GM23338 (cell line): ENCODE data around the gene EFCC1.

Experiments used
- CTCF ChIP-seq, 2 experiments: fragments of 200-600 bp in 1 of 2; sonication (generic) in 1 of 2; conservative IDR thresholded peaks; 2 replicates each; pipeline versions ENCODE4 v1.5.1 to v1.6.1; 2016 to 2017; ENCODE audit warnings: antibody characterized with exemption in 2 of 2, low read depth in 2 of 2, mild to moderate bottlenecking in 2 of 2, moderate library complexity in 1 of 2
- EZH2 ChIP-seq: fragments of 200-600 bp; sonication (generic); IDR thresholded peaks from one replicate; pipeline ENCODE4 v1.8.0; 2017; ENCODE audit warnings: antibody characterized with exemption, mild to moderate bottlenecking, low read depth; ENCODE audit not compliant: unreplicated experiment
- EZH2phosphoT487 ChIP-seq: fragments of 200-600 bp; sonication (generic); IDR thresholded peaks from one replicate; pipeline ENCODE4 v1.8.1; 2018; ENCODE audit warnings: antibody characterized with exemption; ENCODE audit not compliant: unreplicated experiment

GRCh38 chr3:129054605-129055104 lies 53.6 kb downstream of the EFCC1 start:
- TF ChIP-seq CTCF (conservative IDR thresholded peaks at IDR 0.05; ENCODE audit: low read depth in 2 of 2) (no peak), EZH2 (no peak), EZH2phosphoT487 (no peak)
